Measurements from ENCODE around the gene MAPKAP1. TPM values are rescaled to one million over a fixed set of nuclear protein-coding genes. Genes with fewer than 3 reads are reported as not detected.

MAPKAP1 gene
- total RNA-seq, 1 donor from 2014 or later, result 70.7 TPM

DNA sequence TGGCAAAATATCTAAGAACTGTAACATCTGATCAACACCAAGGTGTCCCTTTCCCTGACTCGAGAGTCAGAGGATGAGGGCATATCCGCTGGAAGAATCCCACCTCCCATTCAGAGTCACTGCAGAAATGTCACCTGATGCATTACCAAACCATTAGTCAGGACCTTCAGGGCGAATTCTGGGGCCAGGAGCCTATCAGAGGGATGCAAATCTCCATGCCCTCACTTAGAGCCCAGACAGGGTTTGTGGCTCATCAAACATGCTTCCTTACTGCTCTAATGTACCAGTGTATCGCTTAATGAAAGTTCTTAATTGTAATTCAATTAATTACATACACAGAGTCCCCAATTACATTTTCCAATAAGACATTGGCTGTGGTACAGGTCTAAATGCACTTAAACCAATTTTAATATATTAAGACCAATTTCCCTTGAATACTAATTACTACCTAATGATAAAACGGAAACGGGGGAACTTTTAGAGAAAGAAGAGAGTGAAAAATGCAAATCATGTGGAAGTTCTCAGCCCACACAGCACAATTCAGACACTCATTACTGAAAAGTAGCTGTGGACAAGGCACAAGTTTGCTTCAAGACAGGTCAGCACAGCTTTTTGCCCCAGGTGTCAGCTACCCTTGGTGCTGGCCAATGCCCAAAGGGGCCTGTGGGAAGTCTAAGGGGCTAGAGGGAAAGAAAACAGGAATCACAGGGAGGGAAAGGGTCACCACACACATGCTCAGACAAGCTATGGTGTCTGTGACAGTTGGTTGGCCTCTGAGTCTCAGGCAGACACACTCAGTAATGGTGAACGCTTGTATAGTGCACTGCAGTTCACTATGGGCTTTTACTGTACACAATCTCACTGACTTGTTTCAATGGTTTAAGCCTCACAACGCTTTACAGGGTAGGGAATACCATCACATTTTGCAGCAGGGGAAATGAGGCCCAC, 211.6 kb downstream of the MAPKAP1 start:
- H3K9me3 ChIP-seq, result no peaks in the 10 kb centered on the region
- no peak for DNase-seq (ENCODE audit: extremely low spot score in 2 of 2)
- intact Hi-C loops (cut with DNase I), result no loop called here
- no peak for TF ChIP-seq POLR2AphosphoS5 (IDR thresholded peaks at IDR 0.05; ENCODE audit: insufficient read depth in 1 of 2, low read depth in 1 of 2)
- H3K36me3 ChIP-seq, result no peaks in the 10 kb centered on the region
- H3K27me3 ChIP-seq, result no peaks in the 10 kb centered on the region
- no peak overlapping the region for H3K27ac ChIP-seq
- no peak overlapping the region for H3K4me3 ChIP-seq
- no peaks in the 10 kb centered on the region for H3K4me1 ChIP-seq

DNA sequence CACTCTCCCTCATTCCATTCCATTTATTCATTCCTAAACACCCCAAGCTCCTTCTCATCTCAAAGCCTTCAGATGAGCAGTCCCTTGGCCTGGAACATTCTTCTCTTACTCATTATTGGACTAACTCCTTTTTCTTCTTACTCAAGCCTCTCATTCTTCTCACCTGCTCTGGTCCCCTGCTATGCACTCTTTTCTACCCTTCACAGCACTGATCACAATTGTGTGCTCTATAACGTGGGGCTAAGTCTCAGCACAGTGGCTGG, 212.4 kb downstream of the MAPKAP1 start:
- TF ChIP-seq POLR2A (IDR thresholded peaks at IDR 0.05), result no peak
- no peak for TF ChIP-seq POLR2AphosphoS5 (IDR thresholded peaks at IDR 0.05; ENCODE audit: insufficient read depth in 1 of 2, low read depth in 1 of 2)
- TF ChIP-seq, protein P1, sequence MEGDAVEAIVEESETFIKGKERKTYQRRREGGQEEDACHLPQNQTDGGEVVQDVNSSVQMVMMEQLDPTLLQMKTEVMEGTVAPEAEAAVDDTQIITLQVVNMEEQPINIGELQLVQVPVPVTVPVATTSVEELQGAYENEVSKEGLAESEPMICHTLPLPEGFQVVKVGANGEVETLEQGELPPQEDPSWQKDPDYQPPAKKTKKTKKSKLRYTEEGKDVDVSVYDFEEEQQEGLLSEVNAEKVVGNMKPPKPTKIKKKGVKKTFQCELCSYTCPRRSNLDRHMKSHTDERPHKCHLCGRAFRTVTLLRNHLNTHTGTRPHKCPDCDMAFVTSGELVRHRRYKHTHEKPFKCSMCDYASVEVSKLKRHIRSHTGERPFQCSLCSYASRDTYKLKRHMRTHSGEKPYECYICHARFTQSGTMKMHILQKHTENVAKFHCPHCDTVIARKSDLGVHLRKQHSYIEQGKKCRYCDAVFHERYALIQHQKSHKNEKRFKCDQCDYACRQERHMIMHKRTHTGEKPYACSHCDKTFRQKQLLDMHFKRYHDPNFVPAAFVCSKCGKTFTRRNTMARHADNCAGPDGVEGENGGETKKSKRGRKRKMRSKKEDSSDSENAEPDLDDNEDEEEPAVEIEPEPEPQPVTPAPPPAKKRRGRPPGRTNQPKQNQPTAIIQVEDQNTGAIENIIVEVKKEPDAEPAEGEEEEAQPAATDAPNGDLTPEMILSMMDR (IDR thresholded peaks at IDR 0.05), result no peak
- Histone ChIP-seq H3K27ac (no peak overlapping the region), H3K9me3 (no peaks in the 10 kb centered on the region), H3K36me3 (no peaks in the 10 kb centered on the region), H3K27me3 (no peaks in the 10 kb centered on the region), H3K4me1 (no peaks in the 10 kb centered on the region), H3K4me3 (no peak overlapping the region)
- intact Hi-C loops (cut with DNase I), result no loop called here
- DNase-seq (ENCODE audit: extremely low spot score in 2 of 2), result no peak

DNA sequence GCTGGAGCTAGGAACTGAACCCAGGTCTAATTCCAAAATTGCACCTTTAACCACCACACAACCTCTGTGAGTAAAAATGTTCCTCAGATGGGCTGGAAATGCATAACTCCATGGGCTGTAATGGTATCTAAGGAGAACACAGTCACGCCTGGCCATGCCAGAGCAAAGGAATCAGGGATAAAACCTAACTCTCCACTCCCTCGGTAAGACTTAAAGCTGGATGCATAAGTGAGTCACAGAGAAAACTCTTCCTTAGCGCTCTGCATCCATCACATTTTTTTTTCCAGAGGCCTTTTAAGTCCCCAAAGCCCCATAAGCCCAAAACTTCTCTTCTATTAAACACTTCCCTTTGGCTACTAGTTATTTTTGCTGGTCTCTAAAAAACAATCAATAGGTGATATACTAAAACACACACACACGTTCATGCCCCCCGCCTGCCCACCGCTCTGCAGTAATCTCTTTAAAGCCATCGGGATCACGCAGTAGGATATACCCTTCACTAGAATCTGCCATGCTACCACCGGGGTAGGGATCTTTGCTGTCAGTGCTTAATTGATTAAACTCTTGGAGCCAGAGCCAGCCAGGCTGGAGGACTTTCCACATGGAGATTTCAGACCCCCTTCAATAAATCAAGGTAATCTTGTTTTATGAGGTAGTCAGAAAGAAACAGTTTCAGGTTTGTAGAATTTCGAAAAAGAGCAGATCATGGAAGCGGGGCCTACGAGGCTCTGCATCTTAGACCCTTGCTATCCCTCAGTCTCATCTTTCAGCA, 212.9 kb downstream of the MAPKAP1 start:
- Histone ChIP-seq H3K27ac (no peak overlapping the region), H3K9me3 (no peaks in the 10 kb centered on the region), H3K4me1 (no peaks in the 10 kb centered on the region), H3K36me3 (no peaks in the 10 kb centered on the region), H3K27me3 (no peaks in the 10 kb centered on the region), H3K4me3 (no peak overlapping the region)
- no peak for DNase-seq (ENCODE audit: extremely low spot score in 2 of 2)
- no peak for TF ChIP-seq POLR2AphosphoS5 (IDR thresholded peaks at IDR 0.05; ENCODE audit: insufficient read depth in 1 of 2, low read depth in 1 of 2)
- intact Hi-C loops (cut with DNase I), result no loop called here

DNA sequence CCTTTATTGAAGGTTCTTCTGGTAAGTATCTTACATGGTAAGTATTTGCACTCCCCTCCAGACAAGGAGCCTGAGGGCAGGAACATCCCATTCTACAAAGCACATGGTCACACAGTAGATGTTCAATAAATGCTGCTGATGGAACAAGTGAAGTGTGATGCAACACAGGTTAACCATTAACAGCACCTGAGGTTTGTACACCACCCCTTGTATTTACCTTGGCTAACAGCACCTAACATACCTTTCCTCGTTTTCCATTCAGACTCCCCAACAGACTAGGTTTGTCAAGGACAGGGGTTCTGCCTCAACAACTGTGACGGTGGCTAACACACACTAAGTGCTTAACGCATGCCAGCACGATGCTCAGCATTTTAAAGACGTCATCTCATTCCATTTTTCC, 213.6 kb downstream of the MAPKAP1 start:
- no peaks in the 10 kb centered on the region for H3K4me1 ChIP-seq
- no peaks in the 10 kb centered on the region for H3K9me3 ChIP-seq
- TF ChIP-seq, protein P1 (IDR thresholded peaks at IDR 0.05), result no peak
- TF ChIP-seq POLR2AphosphoS5 (IDR thresholded peaks at IDR 0.05; ENCODE audit: insufficient read depth in 1 of 2, low read depth in 1 of 2), result no peak
- TF ChIP-seq POLR2A (IDR thresholded peaks at IDR 0.05), result no peak
- intact Hi-C loops (cut with DNase I), result no loop called here
- no peak for DNase-seq (ENCODE audit: extremely low spot score in 2 of 2)
- H3K36me3 ChIP-seq, result no peaks in the 10 kb centered on the region
- H3K27me3 ChIP-seq, result no peaks in the 10 kb centered on the region
- H3K27ac ChIP-seq, result no peak overlapping the region
- H3K4me3 ChIP-seq, result no peak overlapping the region

DNA sequence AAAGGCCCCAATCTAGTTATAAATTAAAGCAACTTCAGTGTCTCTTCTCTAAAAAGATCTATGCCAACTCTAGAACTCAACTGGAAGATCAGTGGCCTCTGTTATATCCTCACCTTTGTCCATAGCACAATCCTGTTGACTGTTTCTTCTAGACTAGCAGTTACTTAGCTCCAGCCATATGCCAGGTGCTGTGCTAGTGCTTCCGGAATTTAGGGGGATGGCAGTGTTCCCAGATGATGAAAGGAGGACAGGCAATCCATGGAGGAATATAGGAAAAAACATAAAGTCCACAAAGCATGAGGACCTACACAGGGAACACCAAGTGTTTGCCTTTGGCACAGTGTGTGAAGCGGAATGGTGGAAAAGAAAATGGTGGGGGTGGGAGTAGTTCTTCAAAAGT, 214.3 kb downstream of the MAPKAP1 start:
- Histone ChIP-seq H3K9me3 (no peaks in the 10 kb centered on the region), H3K27me3 (no peaks in the 10 kb centered on the region), H3K4me1 (no peaks in the 10 kb centered on the region), H3K36me3 (no peaks in the 10 kb centered on the region), H3K27ac (no peak overlapping the region), H3K4me3 (no peak overlapping the region)
- TF ChIP-seq POLR2A (IDR thresholded peaks at IDR 0.05) (no peak), POLR2AphosphoS5 (IDR thresholded peaks at IDR 0.05; ENCODE audit: insufficient read depth in 1 of 2, low read depth in 1 of 2) (no peak)
- TF ChIP-seq, protein P1 (IDR thresholded peaks at IDR 0.05), result no peak
- intact Hi-C loops (cut with DNase I), result no loop called here
- no peak for DNase-seq (ENCODE audit: extremely low spot score in 2 of 2)

DNA sequence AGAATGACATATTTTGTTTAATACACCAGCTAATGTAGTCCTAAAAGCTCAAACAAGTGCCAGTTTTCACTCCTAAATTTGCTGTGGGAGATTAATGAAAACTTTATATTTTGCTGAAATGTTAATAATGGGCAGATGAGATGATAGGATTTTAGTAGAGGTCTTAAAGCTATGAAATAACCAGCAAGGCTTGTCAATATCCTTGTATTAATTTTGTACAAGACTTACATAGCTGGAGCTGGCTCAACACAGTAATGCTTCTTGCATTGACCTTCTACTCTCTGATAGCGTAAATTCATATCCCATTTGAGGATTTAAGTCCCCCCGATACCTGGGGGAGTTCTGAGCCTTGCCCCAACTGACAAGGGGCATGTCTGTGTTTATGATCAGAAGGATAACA, 219.2 kb downstream of the MAPKAP1 start:
- H3K4me3 ChIP-seq, result no peak overlapping the region
- no peak overlapping the region for H3K27ac ChIP-seq
- no peaks in the 10 kb centered on the region for H3K27me3 ChIP-seq
- no peak for DNase-seq (ENCODE audit: extremely low spot score in 2 of 2)
- H3K4me1 ChIP-seq, result peaks cover 24% of the 10 kb centered on the region
- intact Hi-C loops (cut with DNase I), result no loop called here
- no peaks in the 10 kb centered on the region for H3K36me3 ChIP-seq
- TF ChIP-seq, protein P1 (IDR thresholded peaks at IDR 0.05), result no peak
- TF ChIP-seq POLR2A (IDR thresholded peaks at IDR 0.05) (no peak), POLR2AphosphoS5 (IDR thresholded peaks at IDR 0.05; ENCODE audit: insufficient read depth in 1 of 2, low read depth in 1 of 2) (no peak)
- H3K9me3 ChIP-seq, result no peaks in the 10 kb centered on the region

Measured in vagina (tissue), 2 donors.